A549 (cell line): ENCODE results near the gene FCRL4. TPM values are rescaled to one million over a fixed set of nuclear protein-coding genes. Genes with fewer than 3 reads are reported as not detected.

Source experiments
- ATAC-seq, 2 experiments: fragments of 200-7000 bp in 1 of 2; fragments of >200 bp in 1 of 2; cut with Nextera tagmentation in 1 of 2; cut with Tn5 transposase in 1 of 2; 3 replicates each; pipeline versions ENCODE4 v1.8.0 to v1.9.1; 2018 to 2020; ENCODE audit warnings: mild to moderate bottlenecking in 1 of 2, moderate library complexity in 1 of 2
- CTCF ChIA-PET: fragments of 300-600 bp; sonication (Branson Sonifier 250); formaldehyde crosslinking; extraction: SDS; loops from one replicate; lab custom pipeline; 2021; ENCODE audit warnings: antibody characterized with exemption, inconsistent platforms; lab: Yijun Ruan, JAX
- POLR2A ChIA-PET: fragments of 350-600 bp; formaldehyde crosslinking; extraction: SDS; loops from one replicate; lab custom pipeline; 2021; ENCODE audit warnings: antibody characterized with exemption, inconsistent platforms; lab: Yijun Ruan, JAX
- DNase-seq, 2 experiments: peaks; one replicate each; pipeline versions ENCODE4 v3.0.0 to v3.0.0-alpha.2; 2011 to 2016; ENCODE audit warnings: low read depth in 1 of 2, low spot score in 1 of 2
- FAIRE-seq: peaks from 2 replicates; lab custom pipeline; 2011; peaks lifted over from hg19 to GRCh38; lab: Jason Lieb, UNC
- H3K27ac ChIP-seq, 2 experiments: fragments of >200 bp; sonication (Bioruptor Twin); formaldehyde crosslinking; 3 replicates each; pipeline ENCODE4 v1.5.1; 2016 to 2017
- H3K4me1 ChIP-seq: fragments of >200 bp; sonication (Bioruptor Twin); formaldehyde crosslinking; 3 replicates; pipeline ENCODE4 v1.6.1; 2016
- H3K4me2 ChIP-seq: fragments of >200 bp; sonication (Bioruptor Twin); formaldehyde crosslinking; 3 replicates; pipeline ENCODE4 v1.6.1; 2016
- H3K4me3 ChIP-seq: fragments of >200 bp; sonication (Bioruptor Twin); formaldehyde crosslinking; 3 replicates; pipeline ENCODE4 v1.5.1; 2016
- H3K9me3 ChIP-seq: fragments of >200 bp; sonication (Bioruptor Twin); formaldehyde crosslinking; 3 replicates; pipeline ENCODE4 v1.6.1; 2016
- BCL3 ChIP-seq: fragments of >200 bp; sonication (Bioruptor Twin); formaldehyde crosslinking; IDR thresholded peaks from 3 replicates; pipeline ENCODE4 v1.6.1; 2016
- BHLHE40 ChIP-seq: IDR thresholded peaks from 2 replicates; pipeline ENCODE4 v1.6.1; 2012; ENCODE audit warnings: low read depth, low read length, inconsistent platforms
- CBX2 ChIP-seq: fragments of 200-600 bp; sonication (generic); IDR thresholded peaks from 2 replicates; pipeline ENCODE4 v1.6.1; 2016; ENCODE audit warnings: low read depth, mild to moderate bottlenecking, borderline replicate concordance
- CTCF ChIP-seq: fragments of >200 bp; sonication (Bioruptor Twin); formaldehyde crosslinking; IDR thresholded peaks from 3 replicates; pipeline ENCODE4 v1.5.1; 2016
- E2F6 ChIP-seq: IDR thresholded peaks from 2 replicates; pipeline ENCODE4 v1.6.1; 2012; ENCODE audit warnings: low read depth, borderline replicate concordance
- EHF ChIP-seq: fragments of 250-450 bp; sonication (Bioruptor Pico); IDR thresholded peaks from 2 replicates; pipeline ENCODE4 v1.5.0; 2020; ENCODE audit warnings: mild to moderate bottlenecking
- ELK1 ChIP-seq: fragments of 150-350 bp; IDR thresholded peaks from 2 replicates; pipeline ENCODE4 v1.6.1; 2014; ENCODE audit warnings: low read depth, mild to moderate bottlenecking, low read length
- ESRRA ChIP-seq: fragments of 150-350 bp; IDR thresholded peaks from 2 replicates; pipeline ENCODE4 v1.6.1; 2014; ENCODE audit warnings: mild to moderate bottlenecking, low read length, borderline replicate concordance
- HOXB5 ChIP-seq: fragments of 250-450 bp; sonication (Bioruptor Pico); IDR thresholded peaks from 2 replicates; pipeline ENCODE4 v1.5.0; 2020; ENCODE audit warnings: mild to moderate bottlenecking, moderate library complexity
- JUNB ChIP-seq: fragments of >200 bp; sonication (Bioruptor Twin); formaldehyde crosslinking; IDR thresholded peaks from 2 replicates; pipeline ENCODE4 v1.6.1; 2016
- NFE2L2 ChIP-seq: fragments of 150-350 bp; conservative IDR thresholded peaks from 2 replicates; pipeline ENCODE4 v1.6.1; 2014; ENCODE audit warnings: low read length
- NR3C1 ChIP-seq: fragments of >200 bp; sonication (Bioruptor Twin); formaldehyde crosslinking; IDR thresholded peaks from 3 replicates; pipeline ENCODE4 v1.6.1; 2017
- PBX3 ChIP-seq: IDR thresholded peaks from 2 replicates; pipeline ENCODE4 v1.6.1; 2012
- RARB ChIP-seq: fragments of 250-450 bp; sonication (Bioruptor Pico); IDR thresholded peaks from 2 replicates; pipeline ENCODE4 v1.8.0; 2021; ENCODE audit warnings: mild to moderate bottlenecking, moderate library complexity
- RCOR1 ChIP-seq: fragments of 150-350 bp; IDR thresholded peaks from 2 replicates; pipeline ENCODE4 v1.6.1; 2014; ENCODE audit warnings: antibody characterized with exemption, low read length, low read depth
- RFX5 ChIP-seq: fragments of 450-650 bp; IDR thresholded peaks from 2 replicates; pipeline ENCODE4 v1.7.1; 2014; ENCODE audit warnings: antibody characterized with exemption, mild to moderate bottlenecking, moderate library complexity
- TP53 ChIP-seq: fragments of 250-450 bp; sonication (Bioruptor Pico); IDR thresholded peaks from 2 replicates; pipeline ENCODE4 v1.5.0; 2021; ENCODE audit warnings: mild to moderate bottlenecking, moderate library complexity
- ZNF302 ChIP-seq: fragments of 250-450 bp; sonication (Bioruptor Pico); IDR thresholded peaks from 2 replicates; pipeline ENCODE4 v1.9.0; 2021; ENCODE audit warnings: inconsistent platforms, mild to moderate bottlenecking, moderate library complexity
- WGBS: methylation state at CpG from one replicate; pipeline ENCODE4 v1.1.6; 2017; ENCODE audit errors: missing lambda C conversion rate; 5-methylcytosine and 5-hydroxymethylcytosine counted together
- polyA plus RNA-seq, 4 experiments: library from polyadenylated mRNA; depleted of rRNA in 3 of 4; stranded (reverse); fragments of >200 nt; fragmentation: RNase III in 1 of 4; extraction: RNeasy Plus Mini Kit Qiagen cat#74134 plus additional on column Dnase treatment in 1 of 4; gene quantifications; 2 replicates in 3 of 4; 3 replicates in 1 of 4; pipeline ENCODE4 v1.2.3, GENCODE V29; 2011 to 2017

Gene FCRL4
- polyA plus RNA-seq, 2 of the 4 experiments (the other 2 are of a cell fraction), result not detected

- TF ChIP-seq PBX3, result no peak
- no peak for TF ChIP-seq RCOR1
- no peak for TF ChIP-seq CTCF
Observed at GRCh38 chr1:157575744-157576143, 22.1 kb downstream of the FCRL4 start (continued).

- DNase-seq (no peak), ATAC-seq (no peak), FAIRE-seq (no peak)
- ChIA-PET POLR2A (no interaction called here), CTCF (interaction anchor here (1.4 kb wide), 1 partner anchor 9 kb away, joined by 3 read pairs; no protein-coding TSS in a partner anchor)
- H3K4me3 ChIP-seq, result no peak overlapping the region
- H3K9me3 ChIP-seq, result no peaks in the 10 kb centered on the region
- no peak for TF ChIP-seq E2F6
- TF ChIP-seq ELK1, result no peak
- TF ChIP-seq TP53 (CRISPR knock-in tag), result no peak
- TF ChIP-seq ZNF302 (CRISPR knock-in tag), result no peak
- TF ChIP-seq JUNB, result no peak
- no peak for TF ChIP-seq NR3C1
- TF ChIP-seq ESRRA, result no peak
- TF ChIP-seq EHF (CRISPR knock-in tag), result no peak
- no peak for TF ChIP-seq PBX3
- no peak for TF ChIP-seq CBX2
- TF ChIP-seq BHLHE40, result no peak
- TF ChIP-seq BCL3, result no peak
- TF ChIP-seq RARB (CRISPR knock-in tag), result no peak
- no peak for TF ChIP-seq HOXB5 (CRISPR knock-in tag)
- no peak for TF ChIP-seq NFE2L2
- no peak for TF ChIP-seq RFX5
- H3K4me1 ChIP-seq, result no peaks in the 10 kb centered on the region
- WGBS, result 3% methylated on average over 1 of the region's 1 CpG
- no peak overlapping the region for H3K4me2 ChIP-seq
- H3K27ac ChIP-seq, result no peak overlapping the region
Observed at GRCh38 chr1:157574836-157575235, 23.0 kb downstream of the FCRL4 start.
